T-helper 2 cell treated with Interferon-gamma antibody and Interleukin-4, amounts not matched to agents 5 μg/mL and 100 μg/mL, for 36 hours (primary cell): ENCODE measurements around the gene EIF4G1.
A peak's percentile ranks its signal among the peaks of the same experiment; 100 is the strongest.
"Not testable (repeated sequence)": the region's sequence is repeated elsewhere in the genome, so short reads cannot be mapped to it uniquely, and the experiment has no call there.

ENCODE experiments used
- DNase-seq: peaks from one replicate; pipeline ENCODE4 v3.0.0; 2021; ENCODE audit warnings: low spot score
- H3K27ac Mint-ChIP-seq: one replicate; pipeline ENCODE4 v1.8.0; 2021; ENCODE audit warnings: mild to moderate bottlenecking, mixed read lengths
- H3K27me3 Mint-ChIP-seq: one replicate; pipeline ENCODE4 v1.8.0; 2021; ENCODE audit warnings: low read depth, mixed read lengths
- H3K36me3 Mint-ChIP-seq: one replicate; pipeline ENCODE4 v1.8.0; 2021; ENCODE audit warnings: low read depth, mixed read lengths
- H3K4me1 Mint-ChIP-seq: one replicate; pipeline ENCODE4 v1.8.0; 2021; ENCODE audit warnings: low read depth, mixed read lengths
- H3K4me3 Mint-ChIP-seq: one replicate; pipeline ENCODE4 v1.8.0; 2022; ENCODE audit warnings: mild to moderate bottlenecking, moderate library complexity, mixed read lengths
- H3K9me3 Mint-ChIP-seq: one replicate; pipeline ENCODE4 v1.8.0; 2021; ENCODE audit warnings: mixed read lengths

The EIF4G1 gene

DNA sequence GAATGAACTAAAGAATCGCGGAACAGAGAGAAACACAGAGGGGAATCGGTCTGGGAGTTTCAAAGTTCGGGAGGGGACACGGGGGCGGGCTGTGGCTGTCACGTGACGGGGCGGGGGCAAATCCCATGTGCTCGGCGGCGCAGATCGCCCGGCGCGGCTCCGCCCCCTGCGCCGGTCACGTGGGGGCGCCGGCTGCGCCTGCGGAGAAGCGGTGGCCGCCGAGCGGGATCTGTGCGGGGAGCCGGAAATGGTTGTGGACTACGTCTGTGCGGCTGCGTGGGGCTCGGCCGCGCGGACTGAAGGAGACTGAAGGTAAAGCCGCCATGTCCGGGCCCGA lies at the start of gene EIF4G1:
Gene EIF4G1 (plus strand): TSS at position 244 of the 337 bp plus-strand sequence. CDS start 1,191 bp downstream, outside the sequence.
- Mint-ChIP-seq H3K9me3 (no peaks in the 10 kb centered on the region), H3K4me1 (peaks cover 28% of the 10 kb centered on the region), H3K27me3 (no peaks in the 10 kb centered on the region), H3K36me3 (peaks cover 22% of the 10 kb centered on the region), H3K27ac (peak within 1 kb of the TSS; percentile 90), H3K4me3 (peak within 1 kb of the TSS; percentile 86)
- peak; percentile 94 for DNase-seq

DNA sequence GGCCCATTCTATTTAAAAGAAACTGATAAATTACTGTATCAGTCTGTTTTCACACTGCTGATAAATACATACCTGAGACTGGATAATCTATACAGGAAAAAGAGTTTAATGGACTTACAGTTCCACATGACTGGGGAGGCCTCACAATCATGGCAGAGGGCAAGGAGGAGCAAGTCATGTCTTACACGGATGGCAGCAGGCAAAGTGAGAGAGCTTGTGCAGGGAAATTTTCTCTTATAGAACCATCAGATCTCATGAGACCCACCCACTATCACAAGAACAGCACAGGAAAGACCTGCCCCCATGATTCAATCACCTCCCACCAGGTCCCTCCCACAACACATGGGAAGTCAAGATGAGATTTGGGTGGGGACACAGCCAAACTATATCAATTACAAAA lies 47.2 kb upstream of the EIF4G1 start:
- H3K27ac Mint-ChIP-seq: not testable (repeated sequence)

GRCh38 chr3:184272269-184272668 lies 42.1 kb upstream of the EIF4G1 start:
- H3K4me3 Mint-ChIP-seq: no peak overlapping the region
- H3K27ac Mint-ChIP-seq: no peak overlapping the region
- H3K4me1 Mint-ChIP-seq: no peaks in the 10 kb centered on the region
- no peaks in the 10 kb centered on the region for H3K9me3 Mint-ChIP-seq
- H3K36me3 Mint-ChIP-seq: no peaks in the 10 kb centered on the region
- peaks cover 44% of the 10 kb centered on the region for H3K27me3 Mint-ChIP-seq
- DNase-seq: no peak

More for the DNA sequence above, 47.2 kb upstream of the EIF4G1 start:
- DNase-seq, H3K4me3 Mint-ChIP-seq, H3K36me3 Mint-ChIP-seq, H3K4me1 Mint-ChIP-seq, H3K9me3 Mint-ChIP-seq: not testable (repeated sequence)
- peaks cover 35% of the 10 kb centered on the region for H3K27me3 Mint-ChIP-seq

DNA sequence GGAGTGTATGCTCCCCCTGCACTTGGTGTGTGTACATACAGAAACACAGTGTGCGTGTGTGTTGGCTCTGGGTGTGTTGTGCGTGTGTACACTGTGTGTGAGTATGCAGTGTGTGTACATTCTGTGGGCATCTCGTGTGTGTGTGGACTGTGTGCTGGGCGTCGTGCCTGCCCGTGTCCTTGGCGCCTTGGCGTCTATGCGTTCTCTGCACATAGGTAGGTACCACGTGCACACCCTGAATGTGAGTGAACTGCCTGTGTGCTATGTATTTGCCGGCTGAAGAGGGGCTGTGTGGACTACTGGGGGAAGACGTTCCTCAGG lies 39.1 kb upstream of the EIF4G1 start:
- Mint-ChIP-seq H3K27ac (no peak overlapping the region), H3K4me3 (no peak overlapping the region)

GRCh38 chr3:184275961-184276910 lies 38.2 kb upstream of the EIF4G1 start, which contains the start of gene ECE2:
TSS of gene ECE2 (plus strand) at chr3:184276022. CDS start at chr3:184276154, 132 bp downstream.
- Mint-ChIP-seq H3K36me3 (no peaks in the 10 kb centered on the region), H3K4me1 (no peaks in the 10 kb centered on the region), H3K4me3 (no peak within 1 kb of the TSS), H3K27me3 (peaks cover 52% of the 10 kb centered on the region), H3K9me3 (no peaks in the 10 kb centered on the region), H3K27ac (no peak within 1 kb of the TSS)
- DNase-seq: no peak

More for the DNA sequence above, 39.1 kb upstream of the EIF4G1 start:
- H3K36me3 Mint-ChIP-seq: no peaks in the 10 kb centered on the region
- DNase-seq: no peak
- H3K27me3 Mint-ChIP-seq: peaks cover 51% of the 10 kb centered on the region
- no peaks in the 10 kb centered on the region for H3K4me1 Mint-ChIP-seq
- no peaks in the 10 kb centered on the region for H3K9me3 Mint-ChIP-seq

GRCh38 chr3:184277366-184277765 lies 37.0 kb upstream of the EIF4G1 start:
- no peak overlapping the region for H3K4me3 Mint-ChIP-seq

DNA sequence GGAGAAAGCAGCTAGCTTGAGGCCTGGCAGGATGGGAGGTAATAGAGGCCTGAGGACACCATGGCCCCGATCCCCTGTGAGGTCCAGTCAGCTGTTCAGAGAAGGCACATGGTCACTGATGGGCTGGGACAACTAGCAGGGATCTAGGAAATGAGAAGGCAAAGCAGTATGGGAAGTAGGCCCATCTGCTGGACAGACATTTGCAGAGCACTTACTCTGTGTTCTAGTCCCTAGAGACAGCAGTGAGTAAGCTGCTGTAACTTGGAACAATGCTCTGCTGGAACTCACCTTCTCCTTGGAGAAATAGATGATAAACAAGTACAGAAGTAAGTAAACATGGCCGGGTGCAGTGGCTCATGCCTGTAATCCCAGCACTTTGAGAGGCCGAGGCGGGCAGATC lies 31.5 kb upstream of the EIF4G1 start:
- Mint-ChIP-seq H3K4me1 (no peaks in the 10 kb centered on the region), H3K9me3 (no peaks in the 10 kb centered on the region), H3K27ac (no peak overlapping the region), H3K27me3 (peaks cover 11% of the 10 kb centered on the region), H3K36me3 (no peaks in the 10 kb centered on the region), H3K4me3 (no peak overlapping the region)
- DNase-seq: no peak

More at GRCh38 chr3:184277366-184277765, 37.0 kb upstream of the EIF4G1 start:
- no peak for DNase-seq
- Mint-ChIP-seq H3K27me3 (peaks cover 45% of the 10 kb centered on the region), H3K4me1 (no peaks in the 10 kb centered on the region), H3K9me3 (no peaks in the 10 kb centered on the region), H3K27ac (no peak overlapping the region), H3K36me3 (no peaks in the 10 kb centered on the region)

GRCh38 chr3:184283681-184284080 lies 30.7 kb upstream of the EIF4G1 start:
- DNase-seq: no peak
- H3K36me3 Mint-ChIP-seq: no peaks in the 10 kb centered on the region
- H3K27me3 Mint-ChIP-seq: peaks cover 10% of the 10 kb centered on the region
- no peaks in the 10 kb centered on the region for H3K9me3 Mint-ChIP-seq
- H3K4me1 Mint-ChIP-seq: no peaks in the 10 kb centered on the region
- H3K4me3 Mint-ChIP-seq: no peak overlapping the region
- no peak overlapping the region for H3K27ac Mint-ChIP-seq

DNA sequence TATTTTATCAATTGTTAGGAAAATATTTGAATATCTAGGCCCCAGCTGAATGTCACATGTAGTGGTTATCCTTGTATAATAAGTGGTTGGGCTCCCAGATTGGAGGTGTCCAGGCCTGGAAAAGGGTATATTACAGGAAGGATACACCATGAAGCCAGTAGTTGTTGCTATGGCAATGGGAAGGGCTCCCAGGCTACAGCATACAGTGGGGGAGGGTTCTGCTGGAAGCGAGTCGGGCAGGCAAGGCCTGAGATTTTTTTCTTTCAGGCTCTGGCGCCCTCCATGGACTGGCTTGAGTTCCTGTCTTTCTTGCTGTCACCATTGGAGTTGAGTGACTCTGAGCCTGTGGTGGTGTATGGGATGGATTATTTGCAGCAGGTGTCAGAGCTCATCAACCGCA lies 29.7 kb upstream of the EIF4G1 start:
- DNase-seq: peak; percentile 8
- no peaks in the 10 kb centered on the region for H3K9me3 Mint-ChIP-seq
- H3K27ac Mint-ChIP-seq: no peak overlapping the region
- H3K27me3 Mint-ChIP-seq: peaks cover 5% of the 10 kb centered on the region
- H3K4me3 Mint-ChIP-seq: no peak overlapping the region
- peaks cover 4% of the 10 kb centered on the region for H3K4me1 Mint-ChIP-seq
- no peaks in the 10 kb centered on the region for H3K36me3 Mint-ChIP-seq

DNA sequence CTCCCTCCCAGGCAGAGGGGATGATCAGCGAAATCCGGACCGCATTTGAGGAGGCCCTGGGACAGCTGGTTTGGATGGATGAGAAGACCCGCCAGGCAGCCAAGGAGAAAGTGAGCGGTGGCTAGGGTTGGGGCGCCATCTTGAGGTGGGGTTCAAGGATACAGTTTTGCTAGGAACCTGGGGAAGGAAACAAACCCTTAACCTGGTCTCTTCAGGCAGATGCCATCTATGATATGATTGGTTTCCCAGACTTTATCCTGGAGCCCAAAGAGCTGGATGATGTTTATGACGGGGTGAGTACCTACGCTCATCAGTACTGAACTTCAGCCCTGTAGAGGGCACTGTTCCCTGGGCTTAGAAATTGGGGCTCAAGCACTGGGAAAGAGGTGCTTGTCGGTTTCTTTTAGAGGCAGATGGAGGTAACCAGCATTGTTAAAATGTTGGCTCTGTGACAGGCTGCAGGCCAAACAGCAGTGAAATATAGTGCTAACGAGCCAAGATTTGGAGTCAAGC lies 24.9 kb upstream of the EIF4G1 start:
- Mint-ChIP-seq H3K9me3 (no peaks in the 10 kb centered on the region), H3K36me3 (no peaks in the 10 kb centered on the region), H3K27ac (peak overlapping the region; percentile 36), H3K4me1 (peaks cover 4% of the 10 kb centered on the region), H3K27me3 (peaks cover 2% of the 10 kb centered on the region), H3K4me3 (no peak overlapping the region)
- peak; percentile 44 for DNase-seq

DNA sequence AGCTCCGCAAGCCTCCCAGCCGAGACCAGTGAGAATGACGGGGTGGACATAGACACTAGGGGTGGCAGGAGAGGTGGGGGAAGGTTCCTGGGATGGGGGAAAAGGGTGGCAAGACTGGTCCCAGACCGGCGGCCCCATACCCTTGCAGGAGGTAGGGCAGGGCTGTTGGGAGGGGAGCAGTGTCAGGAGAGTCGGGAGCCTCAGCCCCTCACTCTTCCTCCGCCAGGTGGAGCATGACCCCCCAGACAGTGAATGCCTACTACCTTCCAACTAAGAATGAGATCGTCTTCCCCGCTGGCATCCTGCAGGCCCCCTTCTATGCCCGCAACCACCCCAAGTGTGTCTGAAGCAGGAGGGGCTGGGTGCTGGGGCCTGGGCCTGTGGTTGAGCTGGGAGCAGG lies 24.1 kb upstream of the EIF4G1 start:
- no peak for DNase-seq
- peaks cover 4% of the 10 kb centered on the region for H3K4me1 Mint-ChIP-seq
- no peak overlapping the region for H3K4me3 Mint-ChIP-seq
- H3K27ac Mint-ChIP-seq: no peak overlapping the region
- H3K27me3 Mint-ChIP-seq: peaks cover 4% of the 10 kb centered on the region
- no peaks in the 10 kb centered on the region for H3K9me3 Mint-ChIP-seq
- H3K36me3 Mint-ChIP-seq: no peaks in the 10 kb centered on the region

GRCh38 chr3:184291044-184291737 lies 23.2 kb upstream of the EIF4G1 start:
- H3K27ac Mint-ChIP-seq: no peak overlapping the region
- no peaks in the 10 kb centered on the region for H3K36me3 Mint-ChIP-seq
- no peaks in the 10 kb centered on the region for H3K9me3 Mint-ChIP-seq
- peaks cover 4% of the 10 kb centered on the region for H3K27me3 Mint-ChIP-seq
- DNase-seq: no peak
- no peak overlapping the region for H3K4me3 Mint-ChIP-seq
- peaks cover 4% of the 10 kb centered on the region for H3K4me1 Mint-ChIP-seq

DNA sequence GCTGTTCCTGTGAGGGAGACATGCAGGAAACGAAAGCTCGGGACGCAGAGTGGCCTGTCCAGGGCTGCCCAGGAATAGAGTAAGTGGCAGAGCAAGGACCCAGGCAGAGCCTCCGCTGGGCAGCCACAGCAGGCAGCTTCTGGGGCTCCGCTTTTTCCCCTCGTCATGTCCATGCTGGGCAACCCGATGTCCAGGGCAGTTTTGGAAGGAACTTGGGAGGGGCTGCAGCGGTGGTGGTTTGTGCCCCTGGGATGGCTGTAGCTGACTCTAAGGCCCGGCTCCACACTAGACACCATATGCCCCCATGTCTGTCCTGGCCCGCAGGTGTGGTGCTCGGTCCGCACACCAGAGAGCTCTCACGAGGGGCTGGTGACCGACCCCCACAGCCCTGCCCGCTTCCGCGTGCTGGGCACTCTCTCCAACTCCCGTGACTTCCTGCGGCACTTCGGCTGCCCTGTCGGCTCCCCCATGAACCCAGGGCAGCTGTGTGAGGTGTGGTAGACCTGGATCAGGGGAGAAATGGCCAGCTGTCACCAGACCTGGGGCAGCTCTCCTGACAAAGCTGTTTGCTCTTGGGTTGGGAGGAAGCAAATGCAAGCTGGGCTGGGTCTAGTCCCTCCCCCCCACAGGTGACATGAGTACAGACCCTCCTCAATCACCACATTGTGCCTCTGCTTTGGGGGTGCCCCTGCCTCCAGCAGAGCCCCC lies 22.5 kb upstream of the EIF4G1 start:
- Mint-ChIP-seq H3K4me3 (no peak overlapping the region), H3K27me3 (peaks cover 4% of the 10 kb centered on the region), H3K36me3 (no peaks in the 10 kb centered on the region)

GRCh38 chr3:184295771-184296170 lies 18.6 kb upstream of the EIF4G1 start:
- peak overlapping the region; percentile 18 for H3K4me3 Mint-ChIP-seq
- H3K36me3 Mint-ChIP-seq: peaks cover 13% of the 10 kb centered on the region
- H3K27me3 Mint-ChIP-seq: peaks cover 4% of the 10 kb centered on the region
- no peaks in the 10 kb centered on the region for H3K9me3 Mint-ChIP-seq
- no peak overlapping the region for H3K27ac Mint-ChIP-seq
- H3K4me1 Mint-ChIP-seq: peaks cover 17% of the 10 kb centered on the region
- DNase-seq: no peak

More for the DNA sequence above, 22.5 kb upstream of the EIF4G1 start:
- Mint-ChIP-seq H3K4me1 (peaks cover 4% of the 10 kb centered on the region), H3K9me3 (no peaks in the 10 kb centered on the region), H3K27ac (no peak overlapping the region)
- DNase-seq: no peak
